GM23338 (cell line): ENCODE results near the gene METAP1D.

Source experiments
- CREB1 ChIP-seq: fragments of 250-450 bp; sonication (Bioruptor Pico); IDR thresholded peaks from 2 replicates; pipeline ENCODE4 v1.5.0; 2020; ENCODE audit warnings: low read depth, mild to moderate bottlenecking, moderate library complexity
- EZH2 ChIP-seq: fragments of 200-600 bp; sonication (generic); IDR thresholded peaks from one replicate; pipeline ENCODE4 v1.8.0; 2017; ENCODE audit warnings: antibody characterized with exemption, mild to moderate bottlenecking, low read depth; ENCODE audit not compliant: unreplicated experiment
- EZH2phosphoT487 ChIP-seq: fragments of 200-600 bp; sonication (generic); IDR thresholded peaks from one replicate; pipeline ENCODE4 v1.8.1; 2018; ENCODE audit warnings: antibody characterized with exemption; ENCODE audit not compliant: unreplicated experiment
- JUNB ChIP-seq: IDR thresholded peaks from one replicate; pipeline ENCODE4 v1.6.1; 2016; ENCODE audit warnings: antibody characterized with exemption; ENCODE audit not compliant: unreplicated experiment
- POLR2AphosphoS5 ChIP-seq: IDR thresholded peaks from 2 replicates; pipeline ENCODE4 v1.6.1; 2016; ENCODE audit warnings: antibody characterized with exemption, low read depth
- STAT1 ChIP-seq: IDR thresholded peaks from one replicate; pipeline ENCODE4 v1.6.1; 2016; ENCODE audit warnings: antibody characterized with exemption; ENCODE audit not compliant: unreplicated experiment
- TF ChIP-seq, protein P1 (sequence below), 2 experiments: fragments of 200-600 bp in 1 of 2; sonication (generic) in 1 of 2; conservative IDR thresholded peaks; 2 replicates each; pipeline versions ENCODE4 v1.5.1 to v1.6.1; 2016 to 2017; ENCODE audit warnings: antibody characterized with exemption in 2 of 2, low read depth in 2 of 2, mild to moderate bottlenecking in 2 of 2, moderate library complexity in 1 of 2
- TF ChIP-seq, protein P2 (sequence below): IDR thresholded peaks from one replicate; pipeline ENCODE4 v1.6.1; 2018; ENCODE audit warnings: antibody characterized with exemption; ENCODE audit not compliant: unreplicated experiment

DNA sequence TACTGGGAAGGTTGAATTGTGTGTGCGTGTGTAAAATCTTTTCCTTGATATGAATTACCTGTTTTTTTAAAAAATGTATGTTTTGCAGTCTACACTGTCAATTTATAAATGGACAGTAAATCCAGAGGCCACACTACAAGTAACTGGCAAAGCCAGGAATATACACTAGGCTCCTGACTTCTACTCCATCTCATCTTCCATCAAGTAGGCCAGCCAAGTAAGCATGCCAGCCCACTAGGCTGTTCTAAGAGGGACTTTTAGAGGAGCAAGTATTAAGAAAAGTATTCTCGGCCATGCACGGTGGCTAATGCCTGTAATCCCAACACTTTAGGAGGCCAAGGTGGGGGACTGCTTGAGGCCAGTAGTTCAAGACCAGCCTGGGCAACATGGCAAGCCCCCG is 13.0 kb upstream of the METAP1D start:
- TF ChIP-seq EZH2phosphoT487 (no peak), POLR2AphosphoS5 (no peak), CREB1 (CRISPR knock-in tag) (no peak), EZH2 (no peak), STAT1 (no peak), JUNB (no peak)
- TF ChIP-seq, protein P1, sequence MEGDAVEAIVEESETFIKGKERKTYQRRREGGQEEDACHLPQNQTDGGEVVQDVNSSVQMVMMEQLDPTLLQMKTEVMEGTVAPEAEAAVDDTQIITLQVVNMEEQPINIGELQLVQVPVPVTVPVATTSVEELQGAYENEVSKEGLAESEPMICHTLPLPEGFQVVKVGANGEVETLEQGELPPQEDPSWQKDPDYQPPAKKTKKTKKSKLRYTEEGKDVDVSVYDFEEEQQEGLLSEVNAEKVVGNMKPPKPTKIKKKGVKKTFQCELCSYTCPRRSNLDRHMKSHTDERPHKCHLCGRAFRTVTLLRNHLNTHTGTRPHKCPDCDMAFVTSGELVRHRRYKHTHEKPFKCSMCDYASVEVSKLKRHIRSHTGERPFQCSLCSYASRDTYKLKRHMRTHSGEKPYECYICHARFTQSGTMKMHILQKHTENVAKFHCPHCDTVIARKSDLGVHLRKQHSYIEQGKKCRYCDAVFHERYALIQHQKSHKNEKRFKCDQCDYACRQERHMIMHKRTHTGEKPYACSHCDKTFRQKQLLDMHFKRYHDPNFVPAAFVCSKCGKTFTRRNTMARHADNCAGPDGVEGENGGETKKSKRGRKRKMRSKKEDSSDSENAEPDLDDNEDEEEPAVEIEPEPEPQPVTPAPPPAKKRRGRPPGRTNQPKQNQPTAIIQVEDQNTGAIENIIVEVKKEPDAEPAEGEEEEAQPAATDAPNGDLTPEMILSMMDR (conservative IDR thresholded peaks at IDR 0.05; ENCODE audit: low read depth in 2 of 2), result no peak
- TF ChIP-seq, protein P2, sequence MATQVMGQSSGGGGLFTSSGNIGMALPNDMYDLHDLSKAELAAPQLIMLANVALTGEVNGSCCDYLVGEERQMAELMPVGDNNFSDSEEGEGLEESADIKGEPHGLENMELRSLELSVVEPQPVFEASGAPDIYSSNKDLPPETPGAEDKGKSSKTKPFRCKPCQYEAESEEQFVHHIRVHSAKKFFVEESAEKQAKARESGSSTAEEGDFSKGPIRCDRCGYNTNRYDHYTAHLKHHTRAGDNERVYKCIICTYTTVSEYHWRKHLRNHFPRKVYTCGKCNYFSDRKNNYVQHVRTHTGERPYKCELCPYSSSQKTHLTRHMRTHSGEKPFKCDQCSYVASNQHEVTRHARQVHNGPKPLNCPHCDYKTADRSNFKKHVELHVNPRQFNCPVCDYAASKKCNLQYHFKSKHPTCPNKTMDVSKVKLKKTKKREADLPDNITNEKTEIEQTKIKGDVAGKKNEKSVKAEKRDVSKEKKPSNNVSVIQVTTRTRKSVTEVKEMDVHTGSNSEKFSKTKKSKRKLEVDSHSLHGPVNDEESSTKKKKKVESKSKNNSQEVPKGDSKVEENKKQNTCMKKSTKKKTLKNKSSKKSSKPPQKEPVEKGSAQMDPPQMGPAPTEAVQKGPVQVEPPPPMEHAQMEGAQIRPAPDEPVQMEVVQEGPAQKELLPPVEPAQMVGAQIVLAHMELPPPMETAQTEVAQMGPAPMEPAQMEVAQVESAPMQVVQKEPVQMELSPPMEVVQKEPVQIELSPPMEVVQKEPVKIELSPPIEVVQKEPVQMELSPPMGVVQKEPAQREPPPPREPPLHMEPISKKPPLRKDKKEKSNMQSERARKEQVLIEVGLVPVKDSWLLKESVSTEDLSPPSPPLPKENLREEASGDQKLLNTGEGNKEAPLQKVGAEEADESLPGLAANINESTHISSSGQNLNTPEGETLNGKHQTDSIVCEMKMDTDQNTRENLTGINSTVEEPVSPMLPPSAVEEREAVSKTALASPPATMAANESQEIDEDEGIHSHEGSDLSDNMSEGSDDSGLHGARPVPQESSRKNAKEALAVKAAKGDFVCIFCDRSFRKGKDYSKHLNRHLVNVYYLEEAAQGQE, result no peak
